H1 (cell line): ENCODE measurements around the gene PLPPR2.

Experiments
- JUN ChIP-seq: IDR thresholded peaks from 2 replicates; pipeline ENCODE4 v1.6.1; 2011; ENCODE audit warnings: low read depth, mild to moderate bottlenecking, improper control_type of control experiment, low read length
- POLR2AphosphoS5 ChIP-seq: IDR thresholded peaks from 2 replicates; pipeline ENCODE4 v1.6.1; 2011; ENCODE audit warnings: low read depth, low read length
- YY1 ChIP-seq: IDR thresholded peaks from 2 replicates; pipeline ENCODE4 v1.6.1; 2011; ENCODE audit warnings: low read depth, mild to moderate bottlenecking, low read length
- TF ChIP-seq, protein P1 (sequence below), 3 experiments: IDR thresholded peaks; 1 replicate in 2 of 3; 2 replicates in 1 of 3; pipeline versions ENCODE4 v1.5.1 to v1.6.1; 2011; ENCODE audit warnings: low read length in 3 of 3, mild to moderate bottlenecking in 3 of 3, inconsistent platforms in 2 of 3, low read depth in 1 of 3, moderate library complexity in 1 of 3; ENCODE audit not compliant: insufficient read depth in 1 of 3; ENCODE audit errors: control extremely low read depth in 1 of 3

DNA sequence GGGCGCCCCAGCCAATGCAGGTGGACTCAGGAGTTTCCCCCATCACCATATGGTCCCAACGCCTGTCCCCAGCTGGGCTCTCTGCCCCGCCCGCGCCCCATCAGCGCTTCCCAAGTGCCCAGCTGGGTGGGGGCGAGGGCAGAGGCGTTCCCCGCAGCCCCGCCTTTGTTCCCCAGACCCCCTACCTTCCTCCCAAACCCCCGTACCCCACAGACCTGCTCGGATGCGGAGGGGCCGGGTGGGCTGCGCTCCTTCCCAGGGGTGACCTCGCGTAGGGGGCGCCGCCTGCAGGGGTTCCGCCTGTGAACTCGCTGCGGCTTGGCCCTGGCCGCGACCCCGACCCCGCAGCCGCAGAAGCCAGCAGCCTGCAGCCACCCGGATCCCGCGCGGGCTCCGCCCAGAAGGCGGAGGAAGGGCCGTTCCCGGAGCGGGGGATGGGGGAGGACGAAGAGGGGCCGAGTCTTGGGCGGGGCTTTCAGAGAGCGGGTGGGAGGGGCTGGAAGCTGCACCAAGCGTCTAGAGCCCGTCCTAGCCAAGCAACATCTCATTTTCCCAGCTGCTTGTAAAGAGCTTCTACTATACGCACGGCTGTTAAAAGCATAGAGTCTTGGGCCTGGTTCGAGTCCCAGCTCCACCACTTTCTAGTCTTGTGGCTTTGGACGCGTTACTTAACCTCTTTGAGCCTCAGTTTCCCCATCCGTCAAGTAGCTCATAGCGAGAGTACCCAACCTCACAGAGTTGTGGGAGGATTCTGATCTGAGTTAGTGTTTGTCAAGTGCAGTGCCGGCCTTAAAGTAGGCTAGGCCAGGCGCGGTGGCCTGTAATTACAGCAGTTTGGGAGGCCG is 15.8 kb upstream of the PLPPR2 start, which contains the start of gene RAB3D:
- TF ChIP-seq YY1 (no peak), POLR2AphosphoS5 (no peak), JUN (no peak)
- TF ChIP-seq, protein P1, sequence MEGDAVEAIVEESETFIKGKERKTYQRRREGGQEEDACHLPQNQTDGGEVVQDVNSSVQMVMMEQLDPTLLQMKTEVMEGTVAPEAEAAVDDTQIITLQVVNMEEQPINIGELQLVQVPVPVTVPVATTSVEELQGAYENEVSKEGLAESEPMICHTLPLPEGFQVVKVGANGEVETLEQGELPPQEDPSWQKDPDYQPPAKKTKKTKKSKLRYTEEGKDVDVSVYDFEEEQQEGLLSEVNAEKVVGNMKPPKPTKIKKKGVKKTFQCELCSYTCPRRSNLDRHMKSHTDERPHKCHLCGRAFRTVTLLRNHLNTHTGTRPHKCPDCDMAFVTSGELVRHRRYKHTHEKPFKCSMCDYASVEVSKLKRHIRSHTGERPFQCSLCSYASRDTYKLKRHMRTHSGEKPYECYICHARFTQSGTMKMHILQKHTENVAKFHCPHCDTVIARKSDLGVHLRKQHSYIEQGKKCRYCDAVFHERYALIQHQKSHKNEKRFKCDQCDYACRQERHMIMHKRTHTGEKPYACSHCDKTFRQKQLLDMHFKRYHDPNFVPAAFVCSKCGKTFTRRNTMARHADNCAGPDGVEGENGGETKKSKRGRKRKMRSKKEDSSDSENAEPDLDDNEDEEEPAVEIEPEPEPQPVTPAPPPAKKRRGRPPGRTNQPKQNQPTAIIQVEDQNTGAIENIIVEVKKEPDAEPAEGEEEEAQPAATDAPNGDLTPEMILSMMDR (IDR thresholded peaks at IDR 0.05; ENCODE audit: control extremely low read depth in 1 of 3, insufficient read depth in 1 of 3, low read depth in 1 of 3, low read length in 3 of 3) = no peak
